IMR-90 (cell line): ENCODE data around the gene CDKN1A. TPM values are rescaled to one million over a fixed set of nuclear protein-coding genes. Genes with fewer than 3 reads are reported as not detected.

Source experiments
- ATAC-seq: fragments of 200-7000 bp; cut with Tn5 transposase; 2 replicates; pipeline ENCODE4 v1.9.1; 2020; ENCODE audit warnings: low read depth, mild to moderate bottlenecking, moderate library complexity
- BruUV-seq: library from RNA; stranded (reverse); fragments of 400-500 nt; replicated peaks from 2 replicates; lab custom pipeline; 2021; lab: Mats Ljungman, UMichigan
- CTCF ChIA-PET: fragments of 300-600 bp; formaldehyde crosslinking; extraction: SDS; loops from one replicate; lab custom pipeline; 2021; ENCODE audit warnings: antibody characterized with exemption; lab: Yijun Ruan, JAX
- POLR2A ChIA-PET: fragments of 300-600 bp; sonication (Branson Sonifier 250); formaldehyde crosslinking; loops from one replicate; lab custom pipeline; 2022; ENCODE audit warnings: antibody characterized with exemption; ENCODE audit not compliant: unreplicated experiment; lab: Charles Lee
- DNase-seq: peaks from one replicate; pipeline ENCODE4 v3.0.0; 2013
- H2AFZ ChIP-seq: replicated peaks from 2 replicates; pipeline ENCODE3; 2013; ENCODE audit warnings: low read length, mild to moderate bottlenecking; ENCODE audit not compliant: poor library complexity
- H2AK5ac ChIP-seq: 2 replicates; pipeline ENCODE4 v1.6.1; 2013; ENCODE audit warnings: low read depth, low read length, inconsistent platforms
- H2AK9ac ChIP-seq: replicated peaks from 2 replicates; pipeline ENCODE3; 2013; ENCODE audit warnings: mild to moderate bottlenecking, low read depth, low read length, moderate library complexity; ENCODE audit not compliant: poor library complexity
- H2BK120ac ChIP-seq: 2 replicates; pipeline ENCODE4 v1.6.1; 2013; ENCODE audit warnings: low read depth, low read length, inconsistent platforms
- H2BK15ac ChIP-seq: 3 replicates; pipeline ENCODE4 v1.6.1; 2013; ENCODE audit warnings: low read depth, low read length, inconsistent platforms
- H2BK20ac ChIP-seq: 2 replicates; pipeline ENCODE4 v1.6.1; 2013; ENCODE audit warnings: low read depth, mild to moderate bottlenecking, inconsistent platforms, low read length, moderate library complexity
- H2BK5ac ChIP-seq: 2 replicates; pipeline ENCODE4 v1.6.1; 2013; ENCODE audit warnings: mild to moderate bottlenecking, low read depth, low read length, inconsistent platforms; ENCODE audit not compliant: poor library complexity, severe bottlenecking
- H3K14ac ChIP-seq: replicated peaks from 2 replicates; pipeline ENCODE4 v1.6.1; 2013; ENCODE audit warnings: low read depth, low read length, inconsistent platforms
- H3K18ac ChIP-seq: 2 replicates; pipeline ENCODE4 v1.6.1; 2013; ENCODE audit warnings: low read depth, low read length, control low read depth
- H3K23ac ChIP-seq: 2 replicates; pipeline ENCODE4 v1.6.1; 2013; ENCODE audit warnings: low read depth, low read length, inconsistent platforms
- H3K27ac ChIP-seq: 2 replicates; pipeline ENCODE4 v1.5.1; 2013; ENCODE audit warnings: mild to moderate bottlenecking, control low read depth, low read length; ENCODE audit not compliant: insufficient read depth
- H3K27me3 ChIP-seq: 2 replicates; pipeline ENCODE4 v1.6.1; 2013; ENCODE audit warnings: low read length; ENCODE audit not compliant: control insufficient read depth, insufficient read depth
- H3K36me3 ChIP-seq: 2 replicates; pipeline ENCODE4 v1.6.1; 2013; ENCODE audit warnings: low read length, mixed read lengths; ENCODE audit not compliant: control insufficient read depth, insufficient read depth
- H3K4ac ChIP-seq: 2 replicates; pipeline ENCODE4 v1.6.1; 2013; ENCODE audit warnings: low read depth, low read length, inconsistent platforms
- H3K4me1 ChIP-seq: 2 replicates; pipeline ENCODE4 v1.6.1; 2013; ENCODE audit warnings: low read length, mixed read lengths; ENCODE audit not compliant: control insufficient read depth, insufficient read depth
- H3K4me2 ChIP-seq: 2 replicates; pipeline ENCODE4 v1.6.1; 2013; ENCODE audit warnings: low read depth, mild to moderate bottlenecking, control low read depth, low read length, moderate library complexity
- H3K4me3 ChIP-seq: 2 replicates; pipeline ENCODE4 v1.5.1; 2013; ENCODE audit warnings: low read depth, mild to moderate bottlenecking, control low read depth, low read length, moderate library complexity; ENCODE audit not compliant: insufficient read depth
- H3K56ac ChIP-seq: 2 replicates; pipeline ENCODE4 v1.6.1; 2013; ENCODE audit warnings: low read length, inconsistent platforms; ENCODE audit not compliant: insufficient read depth; ENCODE audit errors: extremely low read depth
- H3K79me1 ChIP-seq, 2 experiments: 2 replicates each; pipeline ENCODE4 v1.6.1; 2013; ENCODE audit warnings: low read length in 2 of 2, inconsistent platforms in 1 of 2, low read depth in 1 of 2
- H3K9ac ChIP-seq: 2 replicates; pipeline ENCODE4 v1.6.1; 2013; ENCODE audit warnings: low read depth, low read length, control low read depth
- H3K9me1 ChIP-seq: 2 replicates; pipeline ENCODE4 v1.6.1; 2013; ENCODE audit warnings: low read length, inconsistent platforms; ENCODE audit not compliant: insufficient read depth
- H3K9me3 ChIP-seq: 2 replicates; pipeline ENCODE4 v1.6.1; 2013; ENCODE audit warnings: low read length; ENCODE audit not compliant: control insufficient read depth, insufficient read depth
- H4K20me1 ChIP-seq: 2 replicates; pipeline ENCODE4 v1.6.1; 2013; ENCODE audit warnings: low read length, inconsistent platforms; ENCODE audit not compliant: insufficient read depth
- H4K5ac ChIP-seq: 2 replicates; pipeline ENCODE4 v1.6.1; 2013; ENCODE audit warnings: mild to moderate bottlenecking, low read depth, low read length, control low read depth
- H4K8ac ChIP-seq, 2 experiments: 2 replicates each; pipeline ENCODE4 v1.6.1; 2013; ENCODE audit warnings: low read depth in 2 of 2, low read length in 2 of 2, control low read depth in 1 of 2, inconsistent platforms in 1 of 2
- H4K91ac ChIP-seq: 2 replicates; pipeline ENCODE4 v1.6.1; 2013; ENCODE audit warnings: low read depth, low read length, inconsistent platforms; ENCODE audit not compliant: insufficient read depth
- BHLHE40 ChIP-seq: fragments of 150-350 bp; IDR thresholded peaks from 2 replicates; pipeline ENCODE4 v1.6.1; 2016; ENCODE audit warnings: mild to moderate bottlenecking, low read depth, low read length
- CEBPB ChIP-seq: IDR thresholded peaks from 2 replicates; pipeline ENCODE4 v1.6.1; 2012; ENCODE audit warnings: low read depth, low read length, improper control_type of control experiment
- CHD1 ChIP-seq: IDR thresholded peaks from 2 replicates; pipeline ENCODE4 v1.6.1; 2012; ENCODE audit warnings: low read depth, low read length, improper control_type of control experiment
- CTCF ChIP-seq: conservative IDR thresholded peaks from 2 replicates; pipeline ENCODE4 v1.5.1; 2012; ENCODE audit warnings: mild to moderate bottlenecking, low read depth, low read length, improper control_type of control experiment
- ELK1 ChIP-seq: fragments of 150-350 bp; IDR thresholded peaks from 2 replicates; pipeline ENCODE4 v1.6.1; 2016; ENCODE audit warnings: low read depth, mild to moderate bottlenecking, low read length, moderate library complexity, borderline replicate concordance
- FOS ChIP-seq: fragments of 150-350 bp; IDR thresholded peaks from 2 replicates; pipeline ENCODE4 v1.6.1; 2016; ENCODE audit warnings: low read depth, low read length
- MAFK ChIP-seq: IDR thresholded peaks from 2 replicates; pipeline ENCODE4 v1.6.1; 2012; ENCODE audit warnings: low read depth, low read length, improper control_type of control experiment
- MAZ ChIP-seq: IDR thresholded peaks from 2 replicates; pipeline ENCODE4 v1.6.1; 2012; ENCODE audit warnings: low read depth, mild to moderate bottlenecking, low read length, improper control_type of control experiment, moderate library complexity, borderline replicate concordance
- MXI1 ChIP-seq: IDR thresholded peaks from 2 replicates; pipeline ENCODE4 v1.6.1; 2012; ENCODE audit warnings: low read depth, mild to moderate bottlenecking, low read length, moderate library complexity, borderline replicate concordance
- NFE2L2 ChIP-seq: fragments of 150-350 bp; IDR thresholded peaks from 2 replicates; pipeline ENCODE4 v1.6.1; 2016; ENCODE audit warnings: low read depth, mild to moderate bottlenecking, low read length
- POLR2A ChIP-seq: IDR thresholded peaks from 2 replicates; pipeline ENCODE4 v1.6.1; 2012; ENCODE audit warnings: mild to moderate bottlenecking, low read depth, low read length
- RAD21 ChIP-seq: IDR thresholded peaks from 2 replicates; pipeline ENCODE4 v1.6.1; 2012; ENCODE audit warnings: low read length, improper control_type of control experiment
- RCOR1 ChIP-seq: IDR thresholded peaks from 2 replicates; pipeline ENCODE4 v1.6.1; 2012; ENCODE audit warnings: mild to moderate bottlenecking, low read length, improper control_type of control experiment; ENCODE audit not compliant: insufficient replicate concordance
- RFX5 ChIP-seq: IDR thresholded peaks from 2 replicates; pipeline ENCODE4 v1.8.0; 2012; ENCODE audit warnings: low read depth, mild to moderate bottlenecking, low read length, moderate library complexity
- SMC3 ChIP-seq: fragments of 150-350 bp; IDR thresholded peaks from 2 replicates; pipeline ENCODE4 v1.6.1; 2016; ENCODE audit warnings: low read depth, mild to moderate bottlenecking, antibody characterized with exemption, low read length, moderate library complexity
- USF2 ChIP-seq: fragments of 150-350 bp; IDR thresholded peaks from 2 replicates; pipeline ENCODE4 v1.6.1; 2017; ENCODE audit warnings: mild to moderate bottlenecking, antibody characterized with exemption, low read length, low read depth
- WGBS, 2 experiments: methylation state at CpG; one replicate each; pipeline versions ENCODE4 v1.1.5 to v1.1.7; 2013; ENCODE audit warnings: missing lambda C conversion rate in 2 of 2; ENCODE audit not compliant: insufficient read length in 1 of 2; ENCODE audit errors: extremely low coverage in 2 of 2; 5-methylcytosine and 5-hydroxymethylcytosine counted together
- dilution Hi-C: fragments of 300-500 bp; cut with HindIII; formaldehyde crosslinking; loops from one replicate; pipeline ENCODE4 v1.14.3; 2018; ENCODE audit warnings: low sequenced_read_pairs; ENCODE audit not compliant: unreplicated experiment
- in situ Hi-C: fragments of 300-500 bp; cut with MboI; formaldehyde crosslinking; loops from 3 replicates; pipeline ENCODE4 v1.14.3; 2019; ENCODE audit warnings: low sequenced_read_pairs, inconsistent platforms, mixed read lengths
- intact Hi-C: fragments of 100-400 bp; cut with micrococcal nuclease; formaldehyde crosslinking; loops from 2 replicates; pipeline ENCODE4 v1.10.0; 2022
- polyA plus RNA-seq, 3 experiments: library from polyadenylated mRNA; depleted of rRNA; stranded (reverse); fragments of >200 nt; gene quantifications; 2 replicates each; pipeline ENCODE4 v1.2.3, GENCODE V29; 2012; ENCODE audit warnings: low replicate concordance in 1 of 3
- total RNA-seq: library from RNA; depleted of rRNA; stranded (reverse); fragments of >200 nt; gene quantifications from 2 replicates; pipeline ENCODE4 v1.2.3, GENCODE V29; 2012

CDKN1A gene
- total and polyA plus RNA-seq, 2 of the 4 experiments (the other 2 are of a cell fraction): 155 to 576 TPM

- intact Hi-C loops (no loop called here), dilution Hi-C loops (no loop called here), in situ Hi-C loops (no loop called here)
- H3K27ac ChIP-seq: no peak overlapping the region
- ChIA-PET CTCF (interaction anchor here (1.0 kb wide), 1 partner anchor 10 kb away, joined by 3 read pairs; no protein-coding TSS in a partner anchor), POLR2A (no interaction called here)
- DNase-seq (no peak), ATAC-seq (no peak)
- no peak overlapping the region for H3K56ac ChIP-seq
- H2BK15ac ChIP-seq: no peak overlapping the region
- peaks cover 4% of the 10 kb centered on the region for H3K4me1 ChIP-seq
- no peak overlapping the region for H3K4me2 ChIP-seq
- H3K4me3 ChIP-seq: no peak overlapping the region
- no peak overlapping the region for H2AK9ac ChIP-seq
- H3K9me3 ChIP-seq: no peaks in the 10 kb centered on the region
- no peak overlapping the region for H3K18ac ChIP-seq
- BruUV-seq: no TSS peak
- TF ChIP-seq POLR2A (no peak), BHLHE40 (no peak), RFX5 (no peak), MAZ (no peak), NFE2L2 (no peak), FOS (no peak), RCOR1 (no peak), MXI1 (no peak), CTCF (no peak), USF2 (no peak), CHD1 (no peak), ELK1 (no peak), CEBPB (no peak), RAD21 (no peak), MAFK (no peak), SMC3 (no peak)
- H2BK120ac ChIP-seq: no peak overlapping the region
- H3K79me1 ChIP-seq: no peaks in the 10 kb centered on the region
- H4K5ac ChIP-seq: no peak overlapping the region
- no CpG with 5 or more reads among the region's 5 CpGs for WGBS, 2 experiments
- no peak overlapping the region for H2BK5ac ChIP-seq
- H2AK5ac ChIP-seq: no peak overlapping the region
- H3K27me3 ChIP-seq: peaks cover 12% of the 10 kb centered on the region
- H4K8ac ChIP-seq: no peak overlapping the region
- no peak overlapping the region for H3K4ac ChIP-seq
- H3K36me3 ChIP-seq: no peaks in the 10 kb centered on the region
- no peak overlapping the region for H3K23ac ChIP-seq
- no peak overlapping the region for H2AFZ ChIP-seq
- H4K20me1 ChIP-seq: no peaks in the 10 kb centered on the region
- H3K14ac ChIP-seq: no peak overlapping the region; the same call in 1 of the 2 replicates
- peaks cover 8% of the 10 kb centered on the region for H3K9me1 ChIP-seq
- no peak overlapping the region for H4K91ac ChIP-seq
- no peak overlapping the region for H3K9ac ChIP-seq
- no peak overlapping the region for H2BK20ac ChIP-seq
Measured at GRCh38 chr6:36656441-36656840, 22.1 kb upstream of the CDKN1A start.
